GM12878 (cell line): ENCODE data around the gene UVSSA. TPM values are rescaled to one million over a fixed set of nuclear protein-coding genes. Genes with fewer than 3 reads are reported as not detected.

ENCODE experiments used
- BCL3 ChIP-seq: IDR thresholded peaks from 2 replicates; pipeline ENCODE4 v1.6.1; 2011; ENCODE audit warnings: borderline replicate concordance, low read depth, mild to moderate bottlenecking, moderate library complexity, low read length; ENCODE audit not compliant: insufficient read depth, poor library complexity, severe bottlenecking
- CBX5 ChIP-seq: sonication (generic); IDR thresholded peaks from 2 replicates; pipeline ENCODE4 v1.6.1; 2016; ENCODE audit warnings: low read depth, moderate library complexity, mild to moderate bottlenecking, inconsistent platforms
- CHD1 ChIP-seq: IDR thresholded peaks from 2 replicates; pipeline ENCODE4 v1.6.1; 2012; ENCODE audit warnings: low read depth, low read length, improper control_type of control experiment
- HDGF ChIP-seq: fragments of 450-650 bp; IDR thresholded peaks from 2 replicates; pipeline ENCODE4 v1.6.1; 2016; ENCODE audit warnings: antibody characterized with exemption
- NFYB ChIP-seq: IDR thresholded peaks from 2 replicates; pipeline ENCODE4 v1.6.1; 2011; ENCODE audit warnings: low read depth, mild to moderate bottlenecking, low read length, improper control_type of control experiment, moderate library complexity; ENCODE audit not compliant: insufficient read depth
- RUNX3 ChIP-seq: IDR thresholded peaks from 2 replicates; pipeline ENCODE4 v1.6.1; 2012; ENCODE audit warnings: low read length, inconsistent platforms
- ZNF687 ChIP-seq: fragments of 450-650 bp; IDR thresholded peaks from 2 replicates; pipeline ENCODE4 v1.6.1; 2017; ENCODE audit warnings: mild to moderate bottlenecking, moderate library complexity
- polyA plus RNA-seq, 11 experiments: library from polyadenylated mRNA; depleted of rRNA in 4 of 11; unstranded in 6 of 11; stranded (reverse) in 5 of 11; fragments of >200 nt; fragmentation: Nextera tagmentation in 4 of 11; fragmentation: Illumina TruSeq in 1 of 11; extraction: Ambion mirVana in 4 of 11; extraction: Trizol in 1 of 11; gene quantifications; 1 replicate in 1 of 11; 2 replicates in 10 of 11; pipeline versions ENCODE4 v1.2.1 to v1.2.3, GENCODE V29; 2011 to 2016; ENCODE audit warnings: inconsistent platforms in 2 of 11, missing spikeins in 2 of 11, low read depth in 1 of 11
- total RNA-seq, 4 experiments: library from RNA; depleted of rRNA in 3 of 4; stranded (reverse); fragments of >200 nt in 3 of 4; fragmentation: Illumina TruSeq in 1 of 4; extraction: Trizol in 1 of 4; gene quantifications; 2 replicates each; pipeline versions ENCODE4 v1.2.1 to v1.2.3, GENCODE V29; 2013 to 2021

Gene UVSSA
- total and polyA plus RNA-seq, 10 of the 15 experiments (the other 5 are each of a cell fraction or from before 2014, with no cell fraction given) = 0.34 to 16.8 (median 3.6) TPM

- no peak for TF ChIP-seq ZNF687
- no peak for TF ChIP-seq NFYB
- no peak for TF ChIP-seq BCL3
- no peak for TF ChIP-seq CHD1
- no peak for TF ChIP-seq RUNX3
- TF ChIP-seq CBX5 = no peak
- no peak for TF ChIP-seq HDGF
- TF ChIP-seq, all 136 proteins: peak for 0
Measured at GRCh38 chr4:1407657-1408333, 60.8 kb downstream of the UVSSA start (continued).
